Testis (tissue), 2 donors: Measurements from ENCODE around the gene ACACA.

Experiments
- CTCF ChIP-seq, 3 experiments: fragments of 450-650 bp in 2 of 3; fragments of 200-600 bp in 1 of 3; sonication (generic) in 1 of 3; IDR thresholded peaks; one replicate each; pipeline ENCODE4 v1.5.1; 2016 to 2019; ENCODE audit warnings: antibody characterized with exemption in 3 of 3, mild to moderate bottlenecking in 2 of 3, moderate library complexity in 1 of 3
- POLR2A ChIP-seq: fragments of 450-650 bp; IDR thresholded peaks from one replicate; pipeline ENCODE4 v1.6.1; 2017; ENCODE audit warnings: antibody characterized with exemption, mild to moderate bottlenecking, moderate library complexity

- TF ChIP-seq POLR2A (no peak), CTCF (IDR thresholded peaks at IDR 0.05) (no peak)
Measured at GRCh38 chr17:37392024-37392590, 14.5 kb downstream of the ACACA start.
